RWPE2 (cell line): ENCODE data around the gene NOC2L.
A peak's percentile ranks its signal among the peaks of the same experiment; 100 is the strongest.

Source experiments
- ATAC-seq: fragments of 200-7000 bp; cut with Tn5 transposase; 3 replicates; pipeline ENCODE4 v1.9.1; 2021; ENCODE audit warnings: low read depth
- DNase-seq: peaks from one replicate; pipeline ENCODE4 v3.0.0-alpha.2; 2020; ENCODE audit warnings: low spot score
- H3K27ac ChIP-seq: fragments of 450-650 bp; 2 replicates; pipeline ENCODE4 v1.5.1; 2017; ENCODE audit warnings: mild to moderate bottlenecking; ENCODE audit not compliant: poor library complexity, severe bottlenecking
- H3K27me3 ChIP-seq: fragments of 250-450 bp; sonication (Bioruptor Pico); 2 replicates; pipeline ENCODE4 v1.5.1; 2021; ENCODE audit warnings: mild to moderate bottlenecking, moderate library complexity; ENCODE audit not compliant: insufficient read depth, poor library complexity, severe bottlenecking
- H3K36me3 ChIP-seq: fragments of 250-450 bp; sonication (Bioruptor Pico); 2 replicates; pipeline ENCODE4 v1.5.1; 2020; ENCODE audit warnings: low read depth, mild to moderate bottlenecking, moderate library complexity
- H3K4me1 ChIP-seq: fragments of 250-450 bp; sonication (Bioruptor Pico); 2 replicates; pipeline ENCODE4 v1.5.1; 2021; ENCODE audit warnings: mild to moderate bottlenecking, moderate library complexity; ENCODE audit not compliant: insufficient read depth, poor library complexity, severe bottlenecking
- H3K4me3 ChIP-seq: fragments of 250-450 bp; sonication (Bioruptor Pico); 2 replicates; pipeline ENCODE4 v1.5.1; 2021; ENCODE audit warnings: mild to moderate bottlenecking, moderate library complexity; ENCODE audit not compliant: severe bottlenecking
- H3K9me3 ChIP-seq: fragments of 250-450 bp; sonication (Bioruptor Pico); 2 replicates; pipeline ENCODE4 v1.5.1; 2021; ENCODE audit warnings: mild to moderate bottlenecking, moderate library complexity; ENCODE audit not compliant: severe bottlenecking
- TF ChIP-seq, protein P1 (sequence below): fragments of 450-650 bp; IDR thresholded peaks from one replicate; pipeline ENCODE4 v1.5.1; 2017; ENCODE audit warnings: mild to moderate bottlenecking, moderate library complexity; ENCODE audit not compliant: poor library complexity, severe bottlenecking

The NOC2L gene

DNA sequence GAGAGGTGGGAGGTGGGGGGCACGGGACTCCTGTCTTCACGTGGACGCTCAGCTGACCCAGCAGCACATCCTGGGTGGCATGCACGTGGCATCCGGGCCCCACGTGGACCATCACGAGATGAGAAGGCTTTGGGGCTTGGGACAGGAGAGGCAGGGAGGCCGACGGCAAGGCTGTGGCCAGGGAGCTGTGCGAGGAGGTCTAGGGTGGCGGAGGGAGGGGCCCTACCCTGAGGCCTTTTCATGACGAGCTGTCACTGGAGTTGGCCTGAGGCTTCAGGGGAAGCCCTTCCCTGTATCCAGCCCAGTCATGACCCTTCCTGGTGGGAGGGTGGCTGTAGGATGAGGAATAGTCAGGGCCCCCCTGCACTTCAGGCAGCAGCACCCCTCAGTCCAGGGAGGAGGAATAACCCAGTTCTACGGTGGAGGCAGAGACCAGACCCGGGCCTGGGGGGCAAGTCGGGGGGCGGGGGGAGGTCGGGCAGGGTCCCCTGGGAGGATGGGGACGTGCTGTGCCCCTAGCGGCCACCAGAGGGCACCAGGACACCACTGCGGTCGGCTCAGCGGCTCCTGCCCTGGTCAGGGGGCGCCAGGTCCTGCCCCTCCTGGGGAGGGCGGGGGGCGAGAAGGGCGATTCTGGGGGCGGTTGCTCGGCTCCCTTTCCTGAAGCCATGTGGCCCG, 24.9 kb upstream of the NOC2L start:
- DNase-seq (no peak), ATAC-seq (peak; percentile 40; the same call in 2 of the 3 replicates)
- no peaks in the 10 kb centered on the region for H3K36me3 ChIP-seq
- no peaks in the 10 kb centered on the region for H3K4me1 ChIP-seq
- no peak overlapping the region for H3K4me3 ChIP-seq
- TF ChIP-seq, protein P1, sequence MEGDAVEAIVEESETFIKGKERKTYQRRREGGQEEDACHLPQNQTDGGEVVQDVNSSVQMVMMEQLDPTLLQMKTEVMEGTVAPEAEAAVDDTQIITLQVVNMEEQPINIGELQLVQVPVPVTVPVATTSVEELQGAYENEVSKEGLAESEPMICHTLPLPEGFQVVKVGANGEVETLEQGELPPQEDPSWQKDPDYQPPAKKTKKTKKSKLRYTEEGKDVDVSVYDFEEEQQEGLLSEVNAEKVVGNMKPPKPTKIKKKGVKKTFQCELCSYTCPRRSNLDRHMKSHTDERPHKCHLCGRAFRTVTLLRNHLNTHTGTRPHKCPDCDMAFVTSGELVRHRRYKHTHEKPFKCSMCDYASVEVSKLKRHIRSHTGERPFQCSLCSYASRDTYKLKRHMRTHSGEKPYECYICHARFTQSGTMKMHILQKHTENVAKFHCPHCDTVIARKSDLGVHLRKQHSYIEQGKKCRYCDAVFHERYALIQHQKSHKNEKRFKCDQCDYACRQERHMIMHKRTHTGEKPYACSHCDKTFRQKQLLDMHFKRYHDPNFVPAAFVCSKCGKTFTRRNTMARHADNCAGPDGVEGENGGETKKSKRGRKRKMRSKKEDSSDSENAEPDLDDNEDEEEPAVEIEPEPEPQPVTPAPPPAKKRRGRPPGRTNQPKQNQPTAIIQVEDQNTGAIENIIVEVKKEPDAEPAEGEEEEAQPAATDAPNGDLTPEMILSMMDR: peak; percentile 93
- no peaks in the 10 kb centered on the region for H3K9me3 ChIP-seq
- H3K27me3 ChIP-seq: peaks cover 5% of the 10 kb centered on the region
- no peak overlapping the region for H3K27ac ChIP-seq

DNA sequence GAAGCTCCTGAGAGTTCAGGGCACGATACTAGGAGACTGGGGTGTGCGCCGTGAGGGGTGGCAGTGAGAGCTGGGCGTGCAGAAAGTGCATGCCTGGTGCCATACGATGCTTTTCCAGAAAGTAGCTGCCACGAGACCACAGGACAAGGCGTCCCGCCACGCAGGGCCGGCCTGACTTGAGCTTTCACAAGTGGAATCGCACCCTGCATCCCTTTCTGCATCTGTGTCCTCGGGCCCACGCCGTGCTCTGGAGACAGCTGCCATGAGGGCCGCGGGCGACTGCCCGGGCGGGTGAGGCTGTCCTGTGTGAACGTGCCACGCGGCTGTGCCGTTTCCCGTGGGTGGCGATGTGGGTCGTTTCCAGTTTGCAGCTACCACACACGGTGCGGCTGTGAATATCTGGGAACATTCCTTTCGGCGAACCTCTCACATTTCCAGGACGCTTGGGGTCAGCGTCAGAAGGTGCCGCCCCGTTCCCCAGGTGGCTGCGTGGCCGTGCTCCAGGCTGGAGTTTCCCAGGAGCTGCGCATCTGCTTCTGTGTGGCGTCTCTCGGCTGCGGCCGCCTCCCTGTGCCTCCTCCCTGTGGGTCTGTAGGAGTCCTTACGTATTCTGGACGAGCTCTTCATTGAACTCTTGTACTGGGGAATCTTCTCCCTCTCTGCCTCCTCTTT, 23.8 kb upstream of the NOC2L start:
- Histone ChIP-seq H3K27me3 (peaks cover 5% of the 10 kb centered on the region), H3K9me3 (no peaks in the 10 kb centered on the region), H3K27ac (no peak overlapping the region), H3K4me3 (no peak overlapping the region), H3K36me3 (no peaks in the 10 kb centered on the region), H3K4me1 (no peaks in the 10 kb centered on the region)
- TF ChIP-seq, protein P1: no peak
- DNase-seq: no peak
- ATAC-seq: peak; percentile 16; the same call in 1 of the 3 replicates

DNA sequence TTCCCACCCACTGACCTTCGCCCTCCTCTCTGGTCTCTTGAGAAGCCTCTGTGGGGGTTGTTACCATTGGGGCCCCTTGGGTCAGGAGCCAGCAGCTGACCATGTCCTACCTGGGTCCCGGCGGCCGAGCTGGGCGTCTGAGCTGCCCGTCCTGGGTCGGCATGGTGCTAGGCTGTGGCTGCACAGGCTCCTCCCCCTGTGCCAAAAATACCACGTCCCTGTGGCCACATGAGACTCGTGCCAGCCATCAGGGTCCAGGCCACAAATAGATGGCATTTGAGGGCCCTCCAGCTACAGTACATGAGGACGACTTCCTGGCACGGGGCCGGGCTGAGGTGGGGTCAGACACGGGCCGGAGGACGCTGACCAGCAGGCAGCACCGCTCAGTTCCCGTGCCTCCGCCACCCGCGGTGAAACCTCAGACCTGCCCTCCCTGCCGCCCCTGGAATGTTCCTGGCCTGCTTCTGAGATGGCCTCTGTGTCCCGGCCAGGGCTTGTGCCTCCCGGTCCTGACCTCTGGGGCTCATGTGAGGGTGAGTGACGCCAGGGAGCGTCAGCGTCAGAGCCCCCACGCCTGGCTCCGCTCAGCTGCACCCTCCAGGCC, 23.0 kb upstream of the NOC2L start, which contains the start of gene PERM1:
Gene PERM1, minus strand, starts transcription at position 139 of the 604 bp plus-strand sequence. CDS start 1,064 bp downstream, outside the sequence.
- DNase-seq (no peak), ATAC-seq (no peak)
- TF ChIP-seq, protein P1: no peak
- H3K27me3 ChIP-seq: peaks cover 5% of the 10 kb centered on the region
- no peaks in the 10 kb centered on the region for H3K9me3 ChIP-seq
- H3K27ac ChIP-seq: no peak within 1 kb of the TSS
- no peak within 1 kb of the TSS for H3K4me3 ChIP-seq
- no peaks in the 10 kb centered on the region for H3K36me3 ChIP-seq
- no peaks in the 10 kb centered on the region for H3K4me1 ChIP-seq

DNA sequence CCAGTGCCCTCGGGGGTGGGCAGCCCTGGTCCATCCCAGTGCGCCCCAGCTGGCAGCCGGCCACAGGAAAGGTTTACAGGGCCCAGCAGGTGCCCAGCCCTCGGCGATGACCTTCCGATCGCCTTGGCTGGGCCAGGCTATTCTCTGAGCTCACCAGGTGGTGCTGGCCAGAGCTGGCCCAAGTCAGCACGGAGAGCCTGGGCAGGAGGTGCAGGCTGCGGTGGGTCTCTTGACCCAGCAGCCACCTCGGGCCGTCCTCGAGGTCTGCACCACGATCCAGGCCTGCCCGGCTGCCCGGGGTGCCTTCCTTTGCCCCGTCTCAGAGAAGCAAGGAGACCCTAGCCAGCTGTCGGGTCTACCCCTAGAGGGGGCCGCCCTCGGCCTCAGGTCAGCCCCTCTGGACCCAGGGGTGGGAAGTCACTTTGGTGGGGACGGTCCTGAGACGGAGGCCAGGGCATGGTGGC, 22.5 kb upstream of the NOC2L start:
- Histone ChIP-seq H3K27me3 (peaks cover 5% of the 10 kb centered on the region), H3K9me3 (no peaks in the 10 kb centered on the region), H3K27ac (no peak overlapping the region), H3K36me3 (no peaks in the 10 kb centered on the region), H3K4me3 (no peak overlapping the region), H3K4me1 (no peaks in the 10 kb centered on the region)
- DNase-seq (no peak), ATAC-seq (no peak)
- TF ChIP-seq, protein P1: no peak
